ENCODE results near the gene RCC1. TPM values are rescaled to one million over a fixed set of nuclear protein-coding genes. Genes with fewer than 3 reads are reported as not detected.

Gene RCC1
- total and polyA plus RNA-seq, 9 donors: 13.2 to 34.3 (median 17.4) TPM

GRCh38 chr1:28551381-28551780, 45.5 kb downstream of the RCC1 start:
- intact Hi-C loops (cut with DNase I): no loop called here
- no peak for TF ChIP-seq EP300 (IDR thresholded peaks at IDR 0.05)
- no peak for TF ChIP-seq POLR2A (IDR thresholded peaks at IDR 0.05)
- no peak for TF ChIP-seq CTCF (IDR thresholded peaks at IDR 0.05)
- no peak for DNase-seq
- no peak overlapping the region for H3K4me3 ChIP-seq
- no peaks in the 10 kb centered on the region for H3K4me1 ChIP-seq (ENCODE audit: insufficient read depth)
- no peaks in the 10 kb centered on the region for H3K9me3 ChIP-seq
- H3K27ac ChIP-seq: no peak overlapping the region
- no peaks in the 10 kb centered on the region for H3K27me3 ChIP-seq
- no peaks in the 10 kb centered on the region for H3K36me3 ChIP-seq
- 87 to 95% (median 94%) methylated on average over 6 of the region's 6 CpGs for WGBS, 3 donors

GRCh38 chr1:28552758-28553663, 47.2 kb downstream of the RCC1 start, which contains the start of gene TRNAU1AP:
TRNAU1AP (plus strand) TSS chr1:28553085; CDS start chr1:28553111, 26 bp downstream.
- Histone ChIP-seq H3K4me1 (ENCODE audit: insufficient read depth) (no peaks in the 10 kb centered on the region), H3K36me3 (no peaks in the 10 kb centered on the region), H3K27me3 (no peaks in the 10 kb centered on the region), H3K27ac (peak within 1 kb of the TSS; percentile 40 to 84), H3K4me3 (peak within 1 kb of the TSS; percentile 73), H3K9me3 (no peaks in the 10 kb centered on the region)
- 0% methylated on average over 60 to 63 of the region's 63 CpGs for WGBS, 3 donors
- TF ChIP-seq EP300 (IDR thresholded peaks at IDR 0.05) (no peak), CTCF (IDR thresholded peaks at IDR 0.05) (peak in 1 of 3 donors; percentile 24), POLR2A (IDR thresholded peaks at IDR 0.05) (peak; percentile 84)
- peak; percentile 96 to 98 (median 97) for DNase-seq
- intact Hi-C loops (cut with DNase I): no loop called here

GRCh38 chr1:28560886-28561285, 55.0 kb downstream of the RCC1 start:
- 89 to 95% (median 92%) methylated on average over 3 of the region's 3 CpGs for WGBS, 3 donors

GRCh38 chr1:28564310-28564709, 58.5 kb downstream of the RCC1 start:
- H3K27ac ChIP-seq: no peak overlapping the region
- no peak overlapping the region for H3K4me3 ChIP-seq
- intact Hi-C loops (cut with DNase I): no loop called here
- no peaks in the 10 kb centered on the region for H3K27me3 ChIP-seq
- H3K9me3 ChIP-seq: no peaks in the 10 kb centered on the region
- H3K36me3 ChIP-seq: no peaks in the 10 kb centered on the region
- no peak for DNase-seq
- no peak for TF ChIP-seq POLR2A (IDR thresholded peaks at IDR 0.05)
- no peaks in the 10 kb centered on the region for H3K4me1 ChIP-seq (ENCODE audit: insufficient read depth)

More at GRCh38 chr1:28560886-28561285, 55.0 kb downstream of the RCC1 start:
- Histone ChIP-seq H3K4me3 (no peak overlapping the region), H3K9me3 (no peaks in the 10 kb centered on the region), H3K4me1 (ENCODE audit: insufficient read depth) (no peaks in the 10 kb centered on the region), H3K36me3 (no peaks in the 10 kb centered on the region), H3K27me3 (no peaks in the 10 kb centered on the region), H3K27ac (no peak overlapping the region)
- DNase-seq: no peak
- TF ChIP-seq POLR2A (IDR thresholded peaks at IDR 0.05) (no peak), CTCF (IDR thresholded peaks at IDR 0.05) (no peak), EP300 (IDR thresholded peaks at IDR 0.05) (no peak)
- intact Hi-C loops (cut with DNase I): no loop called here

GRCh38 chr1:28565040-28565439, 59.2 kb downstream of the RCC1 start:
- Histone ChIP-seq H3K36me3 (no peaks in the 10 kb centered on the region), H3K27me3 (no peaks in the 10 kb centered on the region), H3K9me3 (no peaks in the 10 kb centered on the region), H3K4me3 (no peak overlapping the region), H3K27ac (no peak overlapping the region), H3K4me1 (ENCODE audit: insufficient read depth) (no peaks in the 10 kb centered on the region)
- intact Hi-C loops (cut with DNase I): no loop called here
- 97% methylated on average over 7 of the region's 7 CpGs for WGBS, 3 donors
- no peak for TF ChIP-seq EP300 (IDR thresholded peaks at IDR 0.05)
- no peak for TF ChIP-seq CTCF (IDR thresholded peaks at IDR 0.05)
- TF ChIP-seq POLR2A (IDR thresholded peaks at IDR 0.05): no peak
- DNase-seq: no peak
